DMS114 treated with DMSO at 0.1 percent for 48 hours (cell line): ENCODE measurements around the gene SCRN2.

ENCODE experiments used
- DNase-seq: peaks from one replicate; lab custom pipeline; 2025; ENCODE audit not compliant: unreplicated experiment; lab: John Stamatoyannopoulos, UW

SCRN2 gene

GRCh38 chr17:47872019-47872650 lies 31.1 kb upstream of the SCRN2 start:
- DNase-seq, result no peak

GRCh38 chr17:47871048-47871447 lies 30.0 kb upstream of the SCRN2 start:
- no peak for DNase-seq

GRCh38 chr17:47870056-47870455 lies 29.0 kb upstream of the SCRN2 start:
- DNase-seq, result no peak

- DNase-seq, result no peak
These were observed 28.0 kb upstream of the SCRN2 start for GRCh38 chr17:47869114-47869513.

- no peak for DNase-seq
These were observed 26.9 kb upstream of the SCRN2 start for GRCh38 chr17:47867813-47868533.

GRCh38 chr17:47866941-47867340 lies 25.9 kb upstream of the SCRN2 start:
- no peak for DNase-seq

GRCh38 chr17:47864791-47865216 lies 23.7 kb upstream of the SCRN2 start:
- DNase-seq, result no peak

GRCh38 chr17:47862621-47863440 lies 21.8 kb upstream of the SCRN2 start:
- no peak for DNase-seq

- DNase-seq, result no peak
These were observed 19.3 kb upstream of the SCRN2 start for GRCh38 chr17:47860386-47860785.

GRCh38 chr17:47857551-47858455 lies 16.7 kb upstream of the SCRN2 start:
- DNase-seq, result no peak

GRCh38 chr17:47856830-47857229 lies 15.8 kb upstream of the SCRN2 start:
- DNase-seq, result no peak

- no peak for DNase-seq
These were observed 14.7 kb upstream of the SCRN2 start for GRCh38 chr17:47855737-47856136.

- no peak for DNase-seq
These were observed 12.5 kb upstream of the SCRN2 start for GRCh38 chr17:47853616-47854015.

GRCh38 chr17:47852113-47852949 lies 11.3 kb upstream of the SCRN2 start:
- DNase-seq, result no peak

- no peak for DNase-seq
These were observed 10.7 kb upstream of the SCRN2 start for GRCh38 chr17:47851764-47852112.

- DNase-seq, result no peak
These were observed 9.9 kb upstream of the SCRN2 start, which contains the start of gene SP6 for GRCh38 chr17:47850692-47851573. Gene SP6 (minus strand): TSS chr17:47851163. CDS start chr17:47848429, 2,734 bp downstream.

GRCh38 chr17:47850373-47850691 lies 9.3 kb upstream of the SCRN2 start:
- DNase-seq, result no peak

GRCh38 chr17:47848198-47848513 lies 7.1 kb upstream of the SCRN2 start:
- DNase-seq, result no peak
